ENCODE data around the gene CHMP6.

CHMP6 gene

DNA sequence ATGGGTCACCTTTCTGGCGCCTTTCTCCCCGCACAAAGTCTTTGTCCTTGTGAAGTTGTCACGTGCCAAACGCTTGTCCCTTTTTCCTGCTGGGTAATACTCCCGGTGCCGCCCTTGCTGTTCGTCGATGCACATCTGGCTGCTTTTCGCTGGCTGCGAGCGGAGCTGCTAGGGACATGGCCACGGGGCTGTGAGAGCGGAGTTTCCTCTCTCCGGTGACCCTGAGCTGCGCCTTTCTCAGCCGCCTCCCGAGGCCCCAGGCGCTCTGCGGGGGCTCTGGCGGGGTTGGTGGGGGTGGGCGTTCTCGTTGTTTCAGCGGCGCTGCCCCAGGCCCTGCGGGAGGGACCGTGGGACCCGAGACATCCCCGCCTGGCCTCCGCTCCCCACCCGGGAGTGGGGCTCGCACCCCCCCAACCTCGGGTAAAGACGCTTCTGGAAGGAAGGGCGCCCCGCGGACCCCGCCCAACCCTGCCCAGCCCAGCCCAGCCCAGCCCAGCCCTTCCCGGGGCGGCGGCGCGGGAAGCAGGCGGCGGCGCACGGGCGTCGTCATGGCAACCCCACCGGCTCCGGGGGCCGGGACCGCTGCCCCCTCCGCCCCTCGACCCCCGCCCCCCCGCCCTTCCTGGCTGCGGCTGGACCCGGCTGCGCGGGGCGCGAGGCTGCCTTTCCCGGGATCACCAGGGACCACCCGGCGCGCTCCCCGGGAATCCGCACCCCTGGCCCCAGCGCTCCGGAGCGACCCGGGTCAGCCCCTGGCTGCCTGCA, 12.3 kb downstream of the CHMP6 start:
- peak overlapping the region; percentile 23; the same call in 1 of the 2 replicates for H3K4me3 ChIP-seq (ENCODE audit: low read depth, low read length)

DNA sequence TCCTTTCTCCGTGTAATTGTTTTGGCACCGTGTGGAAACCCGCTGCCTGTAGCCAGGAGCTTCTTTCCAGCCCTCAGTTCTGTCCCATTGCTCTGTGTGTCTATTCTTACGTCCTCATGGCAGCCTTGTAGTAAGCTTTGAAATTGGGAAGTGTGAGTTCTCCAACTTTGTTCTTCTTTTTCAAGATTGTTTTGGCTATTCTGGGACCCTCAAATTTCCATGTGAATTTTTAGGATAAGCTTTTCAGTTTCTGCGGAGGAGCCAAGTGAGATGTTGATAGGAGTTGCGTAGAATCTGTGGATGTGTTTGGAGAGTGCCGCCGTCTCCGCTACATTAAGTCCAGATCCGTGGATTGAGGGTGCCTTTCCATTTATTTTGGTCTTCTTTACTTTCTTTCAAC, 15.2 kb downstream of the CHMP6 start:
- H3K4me3 ChIP-seq (ENCODE audit: low read depth, low read length) = no peak overlapping the region
- TF ChIP-seq, protein P1, sequence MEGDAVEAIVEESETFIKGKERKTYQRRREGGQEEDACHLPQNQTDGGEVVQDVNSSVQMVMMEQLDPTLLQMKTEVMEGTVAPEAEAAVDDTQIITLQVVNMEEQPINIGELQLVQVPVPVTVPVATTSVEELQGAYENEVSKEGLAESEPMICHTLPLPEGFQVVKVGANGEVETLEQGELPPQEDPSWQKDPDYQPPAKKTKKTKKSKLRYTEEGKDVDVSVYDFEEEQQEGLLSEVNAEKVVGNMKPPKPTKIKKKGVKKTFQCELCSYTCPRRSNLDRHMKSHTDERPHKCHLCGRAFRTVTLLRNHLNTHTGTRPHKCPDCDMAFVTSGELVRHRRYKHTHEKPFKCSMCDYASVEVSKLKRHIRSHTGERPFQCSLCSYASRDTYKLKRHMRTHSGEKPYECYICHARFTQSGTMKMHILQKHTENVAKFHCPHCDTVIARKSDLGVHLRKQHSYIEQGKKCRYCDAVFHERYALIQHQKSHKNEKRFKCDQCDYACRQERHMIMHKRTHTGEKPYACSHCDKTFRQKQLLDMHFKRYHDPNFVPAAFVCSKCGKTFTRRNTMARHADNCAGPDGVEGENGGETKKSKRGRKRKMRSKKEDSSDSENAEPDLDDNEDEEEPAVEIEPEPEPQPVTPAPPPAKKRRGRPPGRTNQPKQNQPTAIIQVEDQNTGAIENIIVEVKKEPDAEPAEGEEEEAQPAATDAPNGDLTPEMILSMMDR (IDR thresholded peaks at IDR 0.05; ENCODE audit: low read depth, low read length) = no peak

More for the DNA sequence above, 12.3 kb downstream of the CHMP6 start:
- TF ChIP-seq, protein P1 (IDR thresholded peaks at IDR 0.05; ENCODE audit: low read depth, low read length) = no peak

DNA sequence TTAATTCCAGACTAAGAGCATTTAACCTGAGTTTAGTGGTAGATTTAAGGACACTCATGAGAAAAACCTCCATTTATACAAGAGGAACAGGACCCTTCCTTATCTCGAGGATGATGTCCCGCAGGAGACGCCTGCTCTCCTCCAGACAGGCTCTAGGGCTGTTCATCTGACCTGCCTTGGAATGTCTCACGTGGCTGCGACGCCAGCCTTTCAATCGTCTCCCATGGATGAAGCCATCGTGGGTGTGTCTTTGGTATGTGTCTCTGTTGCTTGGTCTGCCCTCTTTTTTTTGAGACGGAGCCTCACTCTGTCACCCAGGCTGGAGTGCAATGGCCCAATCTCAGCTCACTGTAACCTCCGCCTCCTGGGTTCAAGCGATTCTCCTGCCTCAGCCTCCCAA, 16.5 kb downstream of the CHMP6 start:
- TF ChIP-seq, protein P1 (IDR thresholded peaks at IDR 0.05; ENCODE audit: low read depth, low read length) = no peak
- H3K4me3 ChIP-seq (ENCODE audit: low read depth, low read length) = no peak overlapping the region

DNA sequence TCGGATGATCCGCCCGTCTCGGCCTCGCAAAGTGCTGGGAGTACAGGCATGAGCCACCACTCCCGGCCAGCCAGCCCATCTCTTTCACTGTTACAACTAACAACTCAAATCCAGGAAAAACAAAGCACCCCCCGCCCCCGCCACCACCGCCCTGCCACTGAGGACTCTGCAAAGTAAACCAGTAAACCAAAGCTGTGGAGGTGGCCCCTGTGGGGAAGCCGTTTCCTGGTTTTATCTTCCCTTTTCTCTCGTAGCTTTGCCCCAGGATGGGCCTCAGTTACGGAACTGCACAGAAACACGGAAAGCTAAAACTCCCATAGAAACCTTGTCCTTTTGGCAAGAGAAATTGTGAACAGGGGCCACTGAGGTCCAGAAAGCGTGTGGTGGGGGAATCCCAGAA, 17.5 kb downstream of the CHMP6 start:
- TF ChIP-seq, protein P1 (IDR thresholded peaks at IDR 0.05; ENCODE audit: low read depth, low read length) = no peak

DNA sequence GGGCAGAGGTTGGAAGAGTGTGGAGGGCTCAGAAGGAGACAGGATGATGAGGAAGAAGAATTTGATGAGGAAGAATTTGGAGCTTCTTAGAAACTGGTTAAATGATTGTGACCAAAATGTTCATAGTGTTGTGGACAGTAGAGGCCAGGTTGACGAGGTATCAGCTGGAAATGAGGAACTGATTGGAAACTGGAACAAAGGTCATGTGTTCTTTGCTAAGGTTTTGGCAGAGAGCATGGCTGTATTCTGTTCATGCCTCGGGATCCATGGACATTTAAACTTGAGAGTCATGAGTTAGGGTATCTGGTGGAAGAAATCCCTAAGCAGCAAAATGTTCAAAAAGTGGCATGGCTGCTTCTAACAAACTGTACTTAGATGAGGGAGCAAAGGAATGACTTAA, 19.3 kb downstream of the CHMP6 start:
- TF ChIP-seq, protein P1 (IDR thresholded peaks at IDR 0.05; ENCODE audit: low read depth, low read length) = no peak
- H3K4me3 ChIP-seq (ENCODE audit: low read depth, low read length) = no peak overlapping the region

More for the DNA sequence above, 17.5 kb downstream of the CHMP6 start:
- H3K4me3 ChIP-seq (ENCODE audit: low read depth, low read length) = no peak overlapping the region

DNA sequence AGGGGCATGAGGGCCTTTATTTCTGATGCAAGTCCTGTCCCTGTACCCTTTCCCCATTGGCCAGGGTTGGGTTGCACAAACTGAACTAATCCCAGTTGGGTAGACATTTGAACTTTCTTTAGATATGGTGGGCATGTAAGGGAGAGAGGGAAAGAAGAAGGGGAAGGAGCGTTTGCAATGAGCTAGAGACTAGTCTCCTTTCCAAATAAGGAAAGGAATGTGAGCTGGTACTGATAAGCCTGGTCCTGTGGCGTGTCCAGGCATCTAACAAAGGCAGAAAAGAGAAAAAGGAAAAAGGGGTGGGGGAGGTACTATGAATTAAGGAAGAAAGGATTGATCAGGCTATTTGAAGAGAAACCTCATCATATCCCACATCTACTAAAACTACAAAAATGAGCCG, 20.3 kb downstream of the CHMP6 start:
- no peak overlapping the region for H3K4me3 ChIP-seq (ENCODE audit: low read depth, low read length)
- TF ChIP-seq, protein P1 (IDR thresholded peaks at IDR 0.05; ENCODE audit: low read depth, low read length) = no peak

DNA sequence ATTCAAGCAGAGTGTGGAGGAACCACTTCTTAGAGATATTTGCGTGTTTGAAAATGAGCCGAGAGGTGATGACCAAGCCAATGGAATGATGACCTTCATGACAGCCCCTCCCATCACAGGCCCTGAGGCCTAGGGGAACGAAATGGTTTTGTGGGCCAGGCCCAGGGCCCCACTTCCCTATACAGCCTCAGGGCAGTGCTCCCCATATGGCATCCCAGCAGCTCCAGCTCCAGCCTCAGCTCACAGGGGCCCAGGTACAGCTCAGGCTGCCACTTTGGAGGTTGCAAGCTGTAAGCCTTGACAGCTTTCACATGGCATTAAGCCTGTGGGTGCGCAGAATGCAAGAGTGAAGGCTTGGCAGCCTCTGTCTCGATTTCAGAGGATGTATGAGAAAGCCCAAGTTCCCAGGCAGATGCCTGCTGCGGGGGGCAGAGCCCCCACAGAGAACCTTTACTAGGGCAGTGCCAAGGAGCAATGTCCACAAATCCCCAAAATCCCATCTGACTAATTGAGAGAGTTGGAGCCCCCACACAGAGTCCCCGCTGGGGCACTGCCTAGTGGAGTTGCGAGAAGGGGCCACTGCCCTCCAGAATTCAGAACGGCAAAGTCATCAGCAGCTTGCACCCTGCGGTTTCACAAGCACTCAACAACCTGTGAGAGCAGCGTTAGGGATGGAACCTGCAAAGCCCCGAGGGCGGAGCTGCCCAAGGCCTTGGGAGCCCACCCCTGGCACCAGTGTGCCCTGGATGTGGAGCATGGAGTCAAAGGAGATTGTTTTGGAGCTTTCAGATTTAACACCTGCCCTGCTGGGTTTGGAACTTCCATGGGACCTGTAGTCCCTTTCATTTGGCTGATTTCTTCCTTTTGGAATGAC, 21.2 kb downstream of the CHMP6 start:
- TF ChIP-seq, protein P1 (IDR thresholded peaks at IDR 0.05; ENCODE audit: low read depth, low read length) = no peak
- H3K4me3 ChIP-seq (ENCODE audit: low read depth, low read length) = no peak overlapping the region
